Activated gamma-delta T cell treated with Interleukin-2 at 50 U/mL for 16 hours (primary cell): ENCODE results near the gene PCNT.
"Not testable (repeated sequence)": the region's sequence is repeated elsewhere in the genome, so short reads cannot be mapped to it uniquely, and the experiment has no call there.

Source experiments
- DNase-seq: peaks from one replicate; pipeline ENCODE4 v3.0.0-alpha.2; 2020

Gene PCNT

DNA sequence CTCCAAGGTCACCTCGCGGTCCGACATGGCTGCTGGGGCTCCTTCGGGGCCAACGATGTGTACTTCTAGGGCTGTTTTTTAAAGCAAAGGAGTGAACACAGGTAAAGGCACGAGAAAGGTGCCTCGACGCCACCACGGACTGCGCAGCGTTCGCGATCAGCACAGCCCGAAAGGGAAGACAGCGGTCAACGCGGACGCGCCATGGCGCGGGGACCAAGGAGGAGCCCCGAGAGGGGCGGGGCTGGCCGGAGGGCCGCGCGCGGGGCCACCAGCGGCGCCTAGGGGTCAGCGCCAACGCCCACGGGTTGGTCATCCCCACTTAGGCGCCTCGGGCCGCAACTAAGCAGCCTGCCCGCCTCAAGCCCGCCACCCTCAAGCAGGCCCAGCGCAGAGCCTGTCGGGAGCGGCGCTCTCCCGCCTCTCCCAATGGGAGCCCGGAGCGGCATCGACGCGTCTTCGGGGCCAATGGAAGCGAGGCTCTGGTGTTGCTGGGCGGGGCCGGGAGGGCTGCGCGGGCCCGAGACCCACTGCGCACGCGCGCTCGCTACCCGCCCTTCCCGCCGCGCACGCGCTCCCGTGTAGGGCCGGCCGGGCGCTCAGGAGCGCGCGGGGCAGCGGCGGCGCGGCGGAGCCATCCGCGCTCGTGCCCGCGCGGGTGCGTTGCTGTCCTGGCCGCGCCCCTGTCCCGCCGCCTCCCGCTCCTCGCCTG is 134.5 kb downstream of the PCNT start, which contains the start of gene DIP2A:
Gene DIP2A, plus strand, starts transcription at position 577 of the 709 bp plus-strand sequence. CDS start 241 bp downstream, outside the sequence.
- DNase-seq: peak; percentile 91

DNA sequence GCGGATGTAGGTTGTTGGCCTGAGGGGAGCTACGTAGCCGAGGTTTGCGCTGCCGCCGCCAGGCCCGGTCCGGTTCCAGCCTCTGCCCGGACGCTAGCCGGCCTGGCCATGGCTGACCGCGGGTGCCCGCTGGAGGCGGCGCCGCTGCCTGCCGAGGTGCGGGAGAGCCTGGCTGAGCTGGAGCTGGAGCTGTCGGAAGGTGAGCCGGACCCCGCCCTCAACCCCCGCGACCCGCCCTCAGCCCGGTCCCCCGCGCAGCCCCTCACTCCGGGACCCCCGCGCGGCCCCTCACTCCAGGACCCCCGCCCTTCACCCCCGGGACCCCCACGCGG is 135.0 kb downstream of the PCNT start:
- no peak for DNase-seq

DNA sequence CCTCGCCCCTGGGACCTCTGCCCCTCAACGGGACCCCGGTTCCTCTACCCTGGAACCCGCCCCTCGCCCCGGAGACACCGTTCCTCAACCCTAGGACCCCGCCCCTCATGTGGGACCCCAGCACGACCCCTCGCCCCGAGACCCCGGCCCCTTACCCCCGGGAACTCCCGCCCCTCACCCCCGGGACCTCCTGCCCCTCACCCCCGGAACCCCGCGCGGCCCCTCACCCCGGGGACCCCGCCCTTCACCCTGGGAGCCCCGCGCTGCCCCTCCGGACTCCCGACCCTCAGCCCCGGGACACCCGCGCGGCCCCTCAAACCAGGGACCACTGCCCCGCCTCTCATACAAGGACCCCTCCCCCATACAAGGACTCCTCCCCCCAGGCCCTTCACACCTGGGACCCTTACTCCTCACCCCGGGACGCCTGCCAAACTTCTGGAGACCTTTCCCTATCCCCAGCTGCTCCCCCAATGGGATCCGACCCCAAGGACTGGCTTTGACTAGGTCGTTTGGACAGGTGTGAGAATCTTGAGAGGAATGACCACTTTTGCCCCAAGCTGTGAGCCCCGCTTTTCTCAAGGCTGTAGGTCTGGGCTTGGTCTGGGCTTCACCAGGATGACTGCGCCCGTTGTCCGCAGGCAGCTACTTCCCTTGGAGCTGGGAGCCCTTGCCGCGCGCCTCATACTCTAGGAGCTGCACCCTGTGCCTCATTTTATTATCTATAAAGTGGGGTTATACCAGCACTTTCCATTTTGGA is 135.6 kb downstream of the PCNT start:
- no peak for DNase-seq

DNA sequence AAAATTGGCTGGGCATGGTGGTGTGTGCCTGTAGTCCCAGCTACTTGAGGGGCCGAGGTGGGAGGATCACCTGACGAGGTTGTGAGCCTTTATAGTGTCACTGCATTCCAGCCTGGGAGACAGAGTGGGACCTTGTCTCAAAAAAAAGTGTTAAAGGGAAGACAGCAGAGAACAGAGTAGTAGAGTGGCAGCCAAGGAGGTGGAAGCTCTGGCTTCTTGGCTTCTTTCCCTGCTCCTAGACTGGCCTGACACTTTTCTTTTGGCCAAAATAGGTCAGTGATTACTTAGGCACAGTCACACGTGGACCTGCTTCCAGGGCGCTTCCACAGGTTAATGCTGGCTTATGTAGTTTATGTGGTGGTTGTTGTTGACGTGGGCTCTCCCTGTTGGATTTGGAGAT is 138.0 kb downstream of the PCNT start:
- no peak for DNase-seq

DNA sequence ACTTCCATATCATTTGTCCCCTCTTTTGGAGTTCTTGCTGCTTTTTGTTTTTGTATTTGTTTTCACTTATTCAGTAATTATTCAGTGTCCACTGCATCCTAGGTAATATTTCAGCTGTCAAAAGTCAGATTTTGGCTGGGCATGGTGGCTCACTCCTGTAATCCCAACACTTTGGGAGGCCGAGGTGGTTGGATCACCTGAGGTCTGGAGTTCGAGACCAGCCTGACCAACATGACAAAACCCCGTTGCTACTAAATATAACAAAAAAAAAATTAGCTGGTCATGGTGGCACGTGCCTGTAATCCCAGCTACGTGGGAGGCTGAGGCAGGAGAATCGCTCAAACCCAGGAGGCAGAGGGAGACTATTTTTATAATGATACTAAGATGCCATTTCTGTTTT is 141.2 kb downstream of the PCNT start:
- DNase-seq: not testable (repeated sequence)

DNA sequence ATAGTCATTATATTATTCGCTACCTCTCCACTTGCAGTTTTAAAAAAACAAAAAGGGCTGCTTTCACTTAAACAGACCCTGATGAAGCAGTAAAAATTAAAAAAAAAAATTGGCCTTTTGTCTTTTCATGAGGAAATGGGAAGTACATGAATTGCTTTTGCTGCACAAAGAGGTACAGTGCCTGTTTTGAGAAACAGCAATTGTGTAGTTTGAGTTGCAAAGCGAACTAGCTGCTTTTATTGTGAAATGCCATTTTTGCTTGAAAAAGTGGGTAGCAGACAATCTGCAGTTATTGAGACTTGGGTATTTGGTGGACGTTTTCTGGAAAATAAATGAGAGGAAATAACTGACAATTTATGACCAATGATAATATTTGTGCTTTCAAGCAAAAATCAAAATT is 141.7 kb downstream of the PCNT start:
- DNase-seq: no peak

DNA sequence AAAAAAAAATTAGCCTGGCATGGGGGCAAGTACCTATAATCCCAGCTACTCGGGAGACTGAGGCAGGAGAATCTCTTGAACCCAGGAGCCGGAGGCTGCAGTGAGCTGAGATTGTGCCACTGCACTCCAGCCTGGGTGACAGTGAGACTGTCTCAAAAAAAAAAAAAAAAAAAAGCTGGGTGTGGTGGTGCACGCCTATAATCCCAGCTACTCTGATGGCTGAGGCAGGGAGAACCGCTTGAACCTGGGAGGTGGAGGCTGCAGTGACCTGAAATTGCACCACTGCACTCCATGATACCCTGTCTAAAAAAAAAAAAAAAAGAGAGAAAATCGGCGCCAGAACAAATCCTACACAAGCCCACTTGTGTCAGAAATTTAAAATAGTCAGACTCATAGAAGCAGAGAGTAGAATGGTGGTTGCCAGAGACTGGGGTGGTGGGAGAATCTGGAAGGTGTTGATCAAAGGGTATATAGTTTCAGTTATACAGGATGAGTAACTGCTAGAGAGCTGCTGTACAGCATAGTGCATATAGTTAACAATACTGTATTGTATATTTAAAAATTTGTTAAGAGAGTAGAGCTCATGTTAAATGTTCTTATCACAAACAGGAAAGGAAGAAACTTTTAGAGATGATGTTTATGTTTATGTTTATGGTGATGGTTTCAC is 144.3 kb downstream of the PCNT start:
- no peak for DNase-seq

DNA sequence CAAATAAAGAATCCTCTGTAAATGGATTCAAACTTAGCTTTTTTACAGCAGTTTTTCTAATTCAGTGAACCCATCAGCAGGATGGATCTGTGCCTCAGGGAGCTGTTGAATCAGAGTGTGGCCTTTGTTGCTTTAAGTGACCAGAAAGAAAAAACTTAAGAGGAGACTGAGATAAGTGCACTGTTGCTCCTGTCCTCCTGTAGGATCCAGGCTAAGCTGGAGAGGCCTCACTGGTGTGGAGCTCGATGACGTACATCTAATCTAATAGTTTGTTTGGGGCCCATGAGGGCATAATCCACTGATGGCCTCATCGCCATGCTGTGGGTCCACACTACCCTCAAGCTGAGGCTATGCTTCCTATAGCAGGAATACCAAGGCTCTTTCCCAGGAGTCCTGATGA is 145.3 kb downstream of the PCNT start:
- DNase-seq: no peak

DNA sequence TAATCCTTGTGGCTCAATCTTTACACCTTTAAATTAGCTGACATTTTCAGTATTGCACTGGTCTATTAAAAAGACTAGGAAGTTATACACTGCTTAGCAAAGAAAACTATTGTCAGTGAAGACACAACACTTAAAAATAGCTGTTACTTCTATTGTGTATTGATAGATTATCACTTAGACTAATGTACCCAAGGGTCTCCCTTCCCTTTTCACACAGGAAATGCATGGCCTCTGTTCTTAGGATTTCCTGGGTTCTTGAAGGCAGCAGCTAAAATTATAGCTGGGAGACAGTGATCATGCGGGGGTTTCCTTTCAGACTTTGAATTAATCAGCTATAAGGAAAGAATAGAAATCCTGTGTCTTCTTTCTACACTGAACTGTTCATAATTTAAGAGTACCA is 147.6 kb downstream of the PCNT start:
- no peak for DNase-seq

DNA sequence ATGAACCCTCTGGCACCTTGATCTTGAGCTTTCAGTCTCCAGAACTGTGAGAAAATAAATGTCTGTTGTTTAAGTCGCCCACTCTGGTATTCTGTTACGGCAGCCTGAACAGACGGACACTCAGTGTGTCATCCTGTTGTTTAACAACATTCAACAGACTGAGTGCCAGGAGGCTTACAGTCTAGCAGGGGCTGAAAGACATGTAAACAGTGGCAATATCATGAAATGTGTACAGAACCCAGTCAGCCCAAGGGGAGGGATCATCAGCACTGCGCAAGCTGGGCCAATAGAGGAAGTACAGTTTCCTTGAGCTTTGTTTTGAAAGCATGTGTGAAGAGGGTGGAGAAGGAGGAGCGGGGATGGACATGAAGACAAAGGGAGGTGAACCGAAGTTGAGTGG is 148.3 kb downstream of the PCNT start:
- no peak for DNase-seq

DNA sequence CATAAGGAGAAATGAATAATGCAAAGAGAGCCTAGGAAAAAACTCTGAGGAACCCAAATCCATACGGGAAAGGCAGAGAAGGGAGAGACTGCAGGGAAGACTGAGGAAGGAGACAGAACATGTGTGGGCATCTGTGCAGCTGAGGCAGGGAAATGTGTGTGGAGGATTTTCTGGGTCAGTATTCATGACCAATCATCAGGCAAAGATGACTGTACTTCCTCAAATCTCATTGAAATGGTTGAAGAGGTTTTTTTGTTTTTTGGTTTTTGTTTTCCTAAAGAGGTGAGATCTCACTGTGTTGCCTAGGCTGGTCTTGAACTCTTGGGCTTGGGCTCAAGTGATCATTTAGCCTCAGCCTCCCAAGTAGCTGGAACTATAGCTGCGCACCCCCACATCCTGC is 150.4 kb downstream of the PCNT start:
- DNase-seq: no peak

DNA sequence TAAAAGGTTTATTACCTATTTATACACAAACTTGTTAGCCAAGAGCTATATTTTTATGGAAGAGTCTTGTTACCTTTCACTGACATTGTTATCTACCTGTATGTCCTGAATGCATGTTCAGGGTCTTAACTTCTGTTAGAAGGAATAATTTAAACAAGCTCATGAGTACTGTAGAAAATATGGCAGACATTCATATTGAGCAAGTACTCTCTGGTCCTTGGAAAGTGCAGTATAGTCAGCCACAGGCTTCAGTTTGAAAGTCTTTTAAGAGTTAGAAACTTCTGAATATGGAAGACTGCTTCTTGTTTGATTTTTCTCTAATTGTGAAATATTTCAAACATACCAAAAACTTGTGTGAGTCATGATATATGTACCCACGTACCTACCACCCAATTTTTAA is 151.3 kb downstream of the PCNT start:
- DNase-seq: no peak

DNA sequence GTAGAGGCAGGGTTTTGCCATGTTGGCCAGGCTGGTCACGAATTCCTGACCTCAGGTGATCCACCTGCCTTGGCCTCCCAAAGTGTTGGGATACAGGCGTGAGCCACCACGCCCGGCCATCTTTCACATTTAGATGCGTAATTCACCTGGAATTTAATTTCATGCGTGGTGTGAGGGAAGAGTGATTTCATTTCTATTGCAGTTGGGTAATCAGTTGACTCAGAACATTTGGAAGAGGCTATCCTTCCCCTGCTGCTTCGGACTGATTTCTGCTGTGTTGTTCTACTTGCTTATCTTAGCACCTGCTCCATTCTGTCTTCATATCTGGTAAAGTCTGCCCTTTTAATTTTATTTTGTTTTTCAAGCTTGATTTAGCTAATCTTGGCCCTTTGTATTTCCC is 153.8 kb downstream of the PCNT start:
- no peak for DNase-seq

DNA sequence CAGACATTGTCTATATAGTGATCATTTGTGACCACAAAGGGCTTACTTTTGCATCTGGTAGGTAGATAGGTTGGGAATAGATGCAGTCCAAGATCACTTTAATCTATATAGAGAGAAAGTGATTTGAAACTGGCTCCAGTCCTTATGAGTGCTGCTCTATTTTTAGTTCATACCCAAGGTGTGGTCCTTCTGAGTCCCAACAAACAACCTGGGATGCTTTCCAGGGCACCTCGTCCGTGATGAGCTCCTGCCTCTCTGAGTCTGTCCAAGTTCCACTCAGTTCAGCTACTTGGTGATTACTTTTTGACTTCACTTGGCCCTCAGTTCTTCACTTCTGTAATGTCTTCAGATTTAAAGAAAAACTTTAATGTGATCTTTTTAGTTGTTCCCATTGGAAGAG is 155.0 kb downstream of the PCNT start:
- no peak for DNase-seq

DNA sequence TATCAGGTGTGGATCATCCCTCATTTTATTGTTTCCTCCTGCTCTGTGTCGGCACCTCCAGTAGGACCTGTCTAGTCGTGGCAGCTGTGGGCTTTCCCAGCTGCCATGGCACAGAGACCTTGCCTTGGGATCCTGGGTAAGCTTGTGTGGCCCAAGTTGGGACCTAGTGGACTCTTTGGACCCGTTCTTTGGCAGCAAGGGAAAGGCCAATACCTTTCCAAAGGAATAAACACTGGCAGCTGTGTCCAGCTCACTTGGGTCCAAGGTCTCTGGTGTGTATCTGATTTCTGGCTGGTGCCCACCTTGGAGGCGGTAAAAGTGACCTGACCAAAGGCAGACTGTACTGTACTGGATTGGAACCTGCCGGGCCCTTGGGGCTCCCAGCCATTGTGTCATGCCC is 156.5 kb downstream of the PCNT start:
- DNase-seq: no peak

DNA sequence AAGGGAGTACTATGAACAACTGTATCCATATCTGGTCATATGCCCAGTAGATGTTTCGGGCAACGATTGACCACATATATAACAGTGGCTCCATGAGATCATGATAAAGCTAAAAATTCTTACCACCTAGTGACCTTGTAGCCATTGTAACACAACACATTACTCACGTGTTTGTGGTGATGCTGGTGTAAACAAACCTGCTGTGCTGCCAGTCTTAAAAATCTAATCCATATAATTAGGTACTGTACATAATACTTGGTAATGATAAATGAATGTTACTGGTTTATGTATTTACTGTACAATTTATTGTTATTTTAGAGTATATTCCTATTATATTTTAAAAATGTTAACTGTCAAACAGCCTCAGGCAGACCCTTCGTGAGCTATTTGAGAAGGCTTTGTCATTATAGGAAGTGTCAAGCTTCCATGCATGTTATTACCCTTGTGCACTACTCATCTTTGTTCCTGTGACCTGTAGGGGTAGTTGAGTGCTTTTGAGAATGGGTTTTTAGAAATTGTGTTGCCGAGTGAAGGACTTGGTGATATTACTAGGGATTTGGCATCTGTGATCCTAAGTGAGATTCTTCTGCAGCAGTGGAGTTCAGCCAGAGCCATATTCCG is 158.4 kb downstream of the PCNT start:
- no peak for DNase-seq

DNA sequence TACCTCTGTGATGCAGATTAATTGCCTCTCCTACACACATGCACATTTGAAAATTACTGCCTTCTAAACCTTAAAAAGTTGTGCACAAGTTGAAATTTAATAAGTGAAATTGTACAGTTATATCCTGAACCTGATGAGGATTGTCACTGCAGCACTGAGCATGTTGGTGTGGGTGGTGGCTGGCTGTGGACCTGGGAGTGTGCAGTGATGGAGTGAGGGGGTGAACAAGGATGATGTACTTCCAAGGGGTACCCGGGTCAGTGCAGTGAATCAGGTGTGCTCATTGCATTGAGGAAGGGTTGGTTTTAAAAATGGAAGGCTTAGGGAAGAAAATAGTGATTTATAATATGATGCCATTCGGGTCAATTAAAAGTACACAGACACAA is 158.9 kb downstream of the PCNT start:
- no peak for DNase-seq

DNA sequence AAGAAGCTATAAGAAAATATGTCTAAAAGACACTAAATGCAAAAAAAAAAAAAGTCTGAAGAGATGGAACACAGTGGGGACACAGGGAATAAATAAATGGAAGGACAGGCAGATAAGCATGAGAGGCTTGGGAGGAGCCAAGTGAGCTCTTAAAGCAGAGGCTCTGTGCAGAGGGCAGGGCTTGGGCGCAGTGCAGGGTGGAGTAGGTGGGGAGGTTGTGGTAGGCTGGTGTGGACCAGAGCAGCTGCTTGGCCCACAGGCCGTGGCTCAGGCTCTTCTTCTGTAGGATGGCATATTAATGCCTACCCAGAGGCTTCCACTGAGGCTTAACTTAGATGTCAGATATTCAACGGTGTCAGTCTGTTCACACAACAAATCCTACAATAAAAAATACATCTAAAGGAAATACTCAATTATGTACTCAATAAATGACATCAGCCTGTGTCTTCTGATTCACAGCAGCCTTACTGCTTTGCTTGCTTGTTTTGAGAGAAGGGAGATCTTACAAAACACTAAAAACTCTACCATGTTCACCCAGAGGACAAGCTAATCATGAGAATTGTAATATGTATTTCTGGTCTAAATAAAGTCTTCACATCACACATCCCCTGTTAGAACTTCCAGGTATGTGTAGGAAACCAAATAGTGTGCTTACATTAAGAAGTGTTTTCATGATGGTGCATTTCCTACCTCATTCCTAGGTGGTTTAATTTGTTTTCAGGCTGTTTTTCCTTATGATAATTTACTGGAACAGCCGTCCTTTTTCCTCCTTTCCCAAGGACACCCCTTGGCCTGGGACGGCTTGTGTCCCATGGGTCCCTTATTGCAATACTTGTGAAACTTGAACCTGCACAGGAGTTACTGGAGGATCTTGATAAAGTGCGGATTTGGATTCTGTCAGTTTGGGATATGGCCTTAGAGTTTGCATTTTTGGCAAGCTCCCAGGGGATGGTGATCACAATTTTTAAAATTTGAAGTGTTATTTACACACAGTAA is 159.6 kb downstream of the PCNT start:
- DNase-seq: no peak

DNA sequence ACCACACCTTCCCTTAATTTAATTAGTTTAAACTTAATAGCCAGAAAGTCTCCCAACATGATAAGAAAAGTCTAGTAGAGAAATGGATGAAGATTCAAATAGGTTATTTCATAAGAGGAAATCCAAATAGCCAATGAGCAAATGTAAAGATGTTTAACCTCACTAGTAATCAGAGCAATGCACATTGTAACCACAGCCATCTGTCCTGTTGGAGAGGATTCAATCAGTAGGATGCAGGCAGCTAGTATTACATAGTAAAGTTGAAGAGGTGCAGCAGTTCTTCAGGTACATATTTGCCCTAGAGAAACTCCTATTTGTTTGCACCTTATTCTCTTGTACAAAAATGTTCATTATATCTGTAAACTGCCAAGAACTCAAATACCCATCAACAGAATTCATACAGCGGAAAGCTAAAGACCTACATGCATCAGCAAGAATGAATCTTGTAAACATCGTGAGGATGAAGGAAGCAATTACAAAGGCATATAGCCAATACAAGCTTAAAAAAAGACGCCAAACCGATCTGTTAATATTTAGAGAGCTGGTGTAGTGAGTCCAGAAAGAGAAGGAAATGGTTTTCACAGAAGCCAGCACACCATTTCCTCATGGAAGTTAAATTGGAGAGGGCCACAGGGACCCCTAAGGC is 162.6 kb downstream of the PCNT start:
- DNase-seq: no peak

DNA sequence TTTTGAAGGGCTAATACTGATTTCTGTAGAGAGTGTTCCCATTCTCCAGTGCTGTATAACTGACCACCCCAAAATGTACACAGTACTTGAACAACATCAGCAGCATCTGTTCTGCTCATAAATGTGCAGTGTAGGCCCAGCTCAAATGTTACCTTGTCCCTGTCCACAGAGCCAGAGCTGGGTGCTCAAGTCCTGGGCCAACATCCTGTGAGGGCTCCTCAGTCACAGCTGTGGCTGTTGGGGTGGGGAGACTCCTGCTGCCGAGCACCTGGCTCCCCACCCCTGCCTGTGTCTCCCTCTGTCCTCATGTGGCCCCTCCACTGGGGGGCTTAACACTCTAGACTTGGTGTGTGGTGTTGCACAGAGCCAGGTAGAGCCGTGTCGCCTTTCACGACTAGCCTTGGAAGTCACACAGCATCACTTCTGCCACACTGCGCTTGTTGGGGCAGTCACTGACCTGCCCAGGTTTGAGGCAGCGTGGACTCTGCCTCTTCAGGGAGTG is 165.3 kb downstream of the PCNT start:
- no peak for DNase-seq

DNA sequence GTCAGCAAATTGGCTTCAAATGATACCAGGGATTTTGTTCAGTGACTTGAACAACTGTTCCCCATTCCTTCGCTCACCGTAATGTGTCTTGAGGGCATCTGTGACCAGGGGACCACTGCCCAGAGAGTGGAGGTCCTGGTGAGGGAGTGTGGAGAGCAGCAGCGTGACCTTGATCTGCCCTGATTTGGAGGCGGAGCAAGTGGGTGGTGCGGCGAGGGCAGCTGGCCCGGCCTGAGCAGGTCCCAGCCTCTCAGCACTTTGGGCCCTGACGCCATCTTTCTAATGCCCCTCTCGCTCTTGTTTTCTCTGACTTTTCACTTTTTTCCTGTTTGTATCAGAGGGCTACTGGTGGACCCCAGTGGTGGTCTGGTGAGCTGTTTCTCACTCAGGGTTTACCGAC is 165.8 kb downstream of the PCNT start:
- no peak for DNase-seq

DNA sequence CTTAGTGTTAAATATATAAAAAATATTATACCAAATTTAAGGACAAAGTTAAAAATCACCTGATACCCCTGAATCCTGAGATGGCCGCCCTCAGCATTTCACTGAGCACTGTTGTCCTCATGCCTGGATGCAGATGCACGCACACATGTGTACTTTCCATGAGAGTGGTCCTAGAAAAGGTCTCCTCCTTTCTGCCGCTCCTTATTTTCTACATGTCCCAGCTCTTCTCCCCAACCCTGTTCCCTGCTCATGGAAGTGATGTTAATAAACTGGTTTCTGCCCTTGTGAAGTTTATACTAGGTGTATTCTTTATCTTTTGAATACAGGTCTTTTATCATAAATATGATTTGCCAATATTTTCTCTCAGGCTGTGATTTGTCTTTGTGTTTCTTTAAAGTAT is 167.6 kb downstream of the PCNT start:
- DNase-seq: no peak
